T-cell (primary cell): Measurements from ENCODE around the gene IMMP2L. TPM values are rescaled to one million over a fixed set of nuclear protein-coding genes. Genes with fewer than 3 reads are reported as not detected.

Experiments
- ATAC-seq, 4 experiments: fragments of 200-7000 bp in 3 of 4; fragments of 150-1000 bp in 1 of 4; cut with Tn5 transposase; replicated peaks in 1 of 4; 1 replicate in 3 of 4; 2 replicates in 1 of 4; pipeline ENCODE4 v1.10.0; 2021; ENCODE audit warnings: moderate library complexity in 3 of 4, mild to moderate bottlenecking in 2 of 4, moderate number of reproducible peaks in 1 of 4
- CTCF ChIA-PET, 2 donors: fragments of 300-600 bp; sonication (Branson Sonifier 250); formaldehyde crosslinking; loops; one replicate each; lab custom pipeline; 2022; ENCODE audit warnings: antibody characterized with exemption in 2 of 2; lab: Charles Lee
- POLR2A ChIA-PET, 2 donors: fragments of 300-600 bp; sonication (Branson Sonifier 250); formaldehyde crosslinking; loops; one replicate each; lab custom pipeline; 2022; ENCODE audit warnings: antibody characterized with exemption in 2 of 2; lab: Charles Lee
- DNase-seq, 35 experiments: peaks; one replicate each; pipeline versions ENCODE4 v3.0.0 to v3.0.0-alpha.2; 2013 to 2023
- H3K27ac ChIP-seq: one replicate; pipeline ENCODE4 v1.5.1; 2013; ENCODE audit warnings: low read length
- H3K27me3 ChIP-seq, 2 experiments: replicated peaks in 1 of 2; 1 replicate in 1 of 2; 2 replicates in 1 of 2; pipeline versions ENCODE4 v1.6.1 to v1.7.0; 2013; ENCODE audit warnings: low read length in 1 of 2, mixed read lengths in 1 of 2; ENCODE audit not compliant: control insufficient read depth in 2 of 2, insufficient read depth in 2 of 2; ENCODE audit errors: extremely low read depth in 1 of 2
- H3K36me3 ChIP-seq, 2 donors: 1 replicate in 1 of 2; 2 replicates in 1 of 2; pipeline versions ENCODE4 v1.6.1 to v1.7.0; 2013; ENCODE audit warnings: low read length in 1 of 2; ENCODE audit not compliant: control insufficient read depth in 2 of 2, insufficient read depth in 1 of 2; ENCODE audit errors: extremely low read depth in 1 of 2
- H3K4me1 ChIP-seq, 2 experiments: 1 replicate in 1 of 2; 2 replicates in 1 of 2; pipeline versions ENCODE4 v1.6.1 to v1.7.0; 2013; ENCODE audit warnings: low read length in 2 of 2, mixed read lengths in 1 of 2; ENCODE audit not compliant: insufficient read depth in 2 of 2, control insufficient read depth in 1 of 2; ENCODE audit errors: extremely low read depth in 1 of 2
- H3K4me3 ChIP-seq, 2 donors: 1 replicate in 1 of 2; 2 replicates in 1 of 2; pipeline versions ENCODE4 v1.5.1 to v1.7.0; 2013; ENCODE audit warnings: mild to moderate bottlenecking in 2 of 2, low read length in 1 of 2, moderate library complexity in 1 of 2; ENCODE audit not compliant: control insufficient read depth in 1 of 2; ENCODE audit errors: extremely low read depth in 1 of 2
- H3K9me3 ChIP-seq: 2 replicates; pipeline ENCODE4 v1.7.0; 2013
- H3K27ac Mint-ChIP-seq, 2 donors: one replicate each; pipeline ENCODE4 v1.8.0; 2020 to 2021; ENCODE audit warnings: mild to moderate bottlenecking in 2 of 2, mixed read lengths in 2 of 2
- H3K27me3 Mint-ChIP-seq, 2 donors: one replicate each; pipeline ENCODE4 v1.8.0; 2021 to 2022; ENCODE audit warnings: mixed read lengths in 2 of 2
- H3K36me3 Mint-ChIP-seq: one replicate; pipeline ENCODE4 v1.8.0; 2021; ENCODE audit warnings: mixed read lengths
- H3K4me1 Mint-ChIP-seq, 3 donors: one replicate each; pipeline ENCODE4 v1.8.0; 2020 to 2022; ENCODE audit warnings: mixed read lengths in 3 of 3, mild to moderate bottlenecking in 1 of 3
- H3K4me3 Mint-ChIP-seq, 3 donors: one replicate each; pipeline ENCODE4 v1.8.0; 2020 to 2022; ENCODE audit warnings: mild to moderate bottlenecking in 3 of 3, mixed read lengths in 3 of 3, moderate library complexity in 3 of 3
- H3K9me3 Mint-ChIP-seq, 3 donors: one replicate each; pipeline ENCODE4 v1.8.0; 2020 to 2022; ENCODE audit warnings: mixed read lengths in 3 of 3
- WGBS: methylation state at CpG from one replicate; pipeline ENCODE4 v1.1.5; 2013; ENCODE audit warnings: missing lambda C conversion rate; ENCODE audit not compliant: insufficient coverage; 5-methylcytosine and 5-hydroxymethylcytosine counted together
- total RNA-seq, 35 experiments: library from RNA in 6 of 35; stranded (reverse) in 6 of 35; fragments of 120-200 nt in 1 of 35; gene quantifications; one replicate each; pipeline versions ENCODE4 v1.2.1 to v1.2.4 and lab custom pipeline; 2013 to 2026

Gene IMMP2L
- total RNA-seq, 5 donors from 2014 or later (not counting 1 experiment from before 2014, with no cell fraction given), result 14.1 to 27.3 (median 21.7) TPM

- POLR2A ChIA-PET, result interaction anchor here in 1 of 2 donors (0.6 kb wide), 1 partner anchor 58 kb away, joined by 3 read pairs; no protein-coding TSS in a partner anchor
- Mint-ChIP-seq H3K9me3 (no peaks in the 10 kb centered on the region), H3K27ac (peak overlapping the region; percentile 55 to 92), H3K27me3 (no peaks in the 10 kb centered on the region), H3K4me3 (no peak overlapping the region), H3K4me1 (peaks cover 69 to 74% (median 70%) of the 10 kb centered on the region in 3 donors), H3K36me3 (peaks cover 3% of the 10 kb centered on the region)
- CTCF ChIA-PET, result no interaction called here
- Histone ChIP-seq H3K27ac (no peak overlapping the region), H3K4me1 (peaks cover 13 to 69% of the 10 kb centered on the region in 2 experiments), H3K27me3 (no peaks in the 10 kb centered on the region), H3K9me3 (no peaks in the 10 kb centered on the region), H3K36me3 (no peaks in the 10 kb centered on the region), H3K4me3 (no peak overlapping the region)
- ATAC-seq (no peak), DNase-seq (no peak)
- WGBS, result 60% methylated on average over 1 of the region's 1 CpG
Observed at GRCh38 chr7:111080495-111081105, 481.7 kb downstream of the IMMP2L start.

- ATAC-seq (no peak), DNase-seq (no peak)
- Mint-ChIP-seq H3K27ac (peak overlapping the region; percentile 25 to 56), H3K4me1 (peaks cover 59 to 70% (median 61%) of the 10 kb centered on the region in 3 donors), H3K4me3 (no peak overlapping the region), H3K36me3 (peaks cover 3% of the 10 kb centered on the region), H3K9me3 (peaks cover 0 to 4% (median 0%) of the 10 kb centered on the region in 3 donors), H3K27me3 (no peaks in the 10 kb centered on the region)
- H3K27me3 ChIP-seq, result no peaks in the 10 kb centered on the region
- POLR2A ChIA-PET, result interaction anchor here (0.6 to 1.1 kb wide), 2 partner anchors 10 to 46 kb away, joined by 3 to 11 read pairs; no protein-coding TSS in a partner anchor
- WGBS, result no CpG with 5 or more reads among the region's 2 CpGs
- H3K27ac ChIP-seq, result no peak overlapping the region
- H3K4me1 ChIP-seq, result peaks cover 6 to 60% of the 10 kb centered on the region in 2 experiments
- no peak overlapping the region for H3K4me3 ChIP-seq
- no peaks in the 10 kb centered on the region for H3K36me3 ChIP-seq
- CTCF ChIA-PET, result no interaction called here
- H3K9me3 ChIP-seq, result no peaks in the 10 kb centered on the region
Observed at GRCh38 chr7:111077001-111077400, 485.3 kb downstream of the IMMP2L start.

GRCh38 chr7:111076205-111076604, 486.1 kb downstream of the IMMP2L start:
- Histone ChIP-seq H3K4me1 (peaks cover under 1 to 59% of the 10 kb centered on the region in 2 experiments), H3K4me3 (no peak overlapping the region), H3K36me3 (no peaks in the 10 kb centered on the region), H3K27ac (no peak overlapping the region), H3K9me3 (no peaks in the 10 kb centered on the region), H3K27me3 (no peaks in the 10 kb centered on the region)
- Mint-ChIP-seq H3K4me1 (peaks cover 57 to 69% (median 58%) of the 10 kb centered on the region in 3 donors), H3K4me3 (no peak overlapping the region), H3K36me3 (peaks cover 3% of the 10 kb centered on the region), H3K27ac (peak overlapping the region in 1 of 2 donors; percentile 58), H3K9me3 (peaks cover 0 to 4% (median 0%) of the 10 kb centered on the region in 3 donors), H3K27me3 (no peaks in the 10 kb centered on the region)
- CTCF ChIA-PET, result no interaction called here
- DNase-seq (no peak), ATAC-seq (peak in 3 of 4 experiments; percentile 23 to 27 (median 25))
- POLR2A ChIA-PET, result interaction anchor here in 1 of 2 donors (0.6 to 1.1 kb wide), 4 partner anchors 11 to 63 kb away, joined by 3 to 4 read pairs (median 3); no protein-coding TSS in a partner anchor

GRCh38 chr7:111075498-111075897, 486.8 kb downstream of the IMMP2L start:
- ChIA-PET CTCF (interaction anchor here in 1 of 2 donors (0.6 kb wide), 1 partner anchor 541 kb away, joined by 4 read pairs; no protein-coding TSS in a partner anchor), POLR2A (interaction anchor here in 1 of 2 donors (0.6 to 0.8 kb wide), 2 partner anchors 11 to 50 kb away, joined by 3 to 4 read pairs; no protein-coding TSS in a partner anchor)
- H3K27ac Mint-ChIP-seq, result peak overlapping the region in 1 of 2 donors; percentile 2
- no peaks in the 10 kb centered on the region for H3K9me3 ChIP-seq
- no peak for DNase-seq
- no peak overlapping the region for H3K27ac ChIP-seq
- ATAC-seq, result no peak
- H3K4me1 ChIP-seq, result peaks cover 0 to 56% of the 10 kb centered on the region in 2 experiments
- H3K9me3 Mint-ChIP-seq, result peaks cover 0 to 4% (median 0%) of the 10 kb centered on the region in 3 donors
- no peak overlapping the region for H3K4me3 Mint-ChIP-seq
- H3K36me3 Mint-ChIP-seq, result peaks cover 3% of the 10 kb centered on the region
- WGBS, result 85% methylated on average over 2 of the region's 5 CpGs
- peaks cover 51 to 66% (median 56%) of the 10 kb centered on the region in 3 donors for H3K4me1 Mint-ChIP-seq
- no peaks in the 10 kb centered on the region for H3K27me3 ChIP-seq
- no peak overlapping the region for H3K4me3 ChIP-seq
- H3K36me3 ChIP-seq, result no peaks in the 10 kb centered on the region
- no peaks in the 10 kb centered on the region for H3K27me3 Mint-ChIP-seq

GRCh38 chr7:111074748-111075146, 487.5 kb downstream of the IMMP2L start:
- no CpG with 5 or more reads among the region's 6 CpGs for WGBS
- H3K27ac ChIP-seq, result no peak overlapping the region
- Mint-ChIP-seq H3K27ac (peak overlapping the region; percentile 17 to 40), H3K4me3 (no peak overlapping the region), H3K4me1 (peaks cover 51 to 71% (median 55%) of the 10 kb centered on the region in 3 donors), H3K36me3 (peaks cover 3% of the 10 kb centered on the region), H3K27me3 (no peaks in the 10 kb centered on the region), H3K9me3 (peaks cover 0 to 4% (median 0%) of the 10 kb centered on the region in 3 donors)
- ChIA-PET CTCF (interaction anchor here (0.6 kb wide), 4 partner anchors 45 to 488 kb away, joined by 3 to 4 read pairs (median 4); partner anchors contain the start of gene IMMP2L (in 1 of the 2)), POLR2A (interaction anchor here (0.6 kb wide), 2 partner anchors 18 to 19 kb away, joined by 4 to 5 read pairs; no protein-coding TSS in a partner anchor)
- ATAC-seq, result no peak
- H3K36me3 ChIP-seq, result no peaks in the 10 kb centered on the region
- H3K4me3 ChIP-seq, result no peak overlapping the region
- DNase-seq, result no peak
- H3K4me1 ChIP-seq, result peaks cover 0 to 54% of the 10 kb centered on the region in 2 experiments
- H3K27me3 ChIP-seq, result no peaks in the 10 kb centered on the region
- H3K9me3 ChIP-seq, result no peaks in the 10 kb centered on the region

GRCh38 chr7:111074071-111074747, 488.1 kb downstream of the IMMP2L start:
- ChIA-PET POLR2A (interaction anchor here (0.6 kb wide), 2 partner anchors 18 kb away, joined by 4 to 5 read pairs; no protein-coding TSS in a partner anchor), CTCF (interaction anchor here (0.6 kb wide), 4 partner anchors 45 to 488 kb away, joined by 3 to 4 read pairs (median 4); partner anchors contain the start of gene IMMP2L (in 1 of the 2))
- Mint-ChIP-seq H3K36me3 (peaks cover 3% of the 10 kb centered on the region), H3K27ac (peak overlapping the region; percentile 34 to 38), H3K9me3 (peaks cover 0 to 4% (median 0%) of the 10 kb centered on the region in 3 donors), H3K4me3 (peak overlapping the region in 1 of 3 donors; percentile 2), H3K27me3 (no peaks in the 10 kb centered on the region), H3K4me1 (peaks cover 54 to 77% (median 58%) of the 10 kb centered on the region in 3 donors)
- no CpG with 5 or more reads among the region's 3 CpGs for WGBS
- no peaks in the 10 kb centered on the region for H3K9me3 ChIP-seq
- ATAC-seq (peak in 3 of 4 experiments; percentile 52 to 66 (median 66)), DNase-seq (peak in 1 of 35 experiments; percentile 18)
- H3K4me3 ChIP-seq, result no peak overlapping the region
- no peaks in the 10 kb centered on the region for H3K36me3 ChIP-seq
- H3K27me3 ChIP-seq, result no peaks in the 10 kb centered on the region
- H3K4me1 ChIP-seq, result peaks cover 0 to 53% of the 10 kb centered on the region in 2 experiments
- no peak overlapping the region for H3K27ac ChIP-seq
